H1 (cell line): ENCODE measurements around the gene ETV4. TPM values are rescaled to one million over a fixed set of nuclear protein-coding genes. Genes with fewer than 3 reads are reported as not detected.

Experiments used
- CTCF ChIA-PET: fragments of 300-600 bp; sonication (Branson Sonifier 250); formaldehyde crosslinking; loops from one replicate; lab custom pipeline; 2021; ENCODE audit not compliant: partially characterized antibody; lab: Charles Lee
- POLR2A ChIA-PET: fragments of 300-600 bp; sonication (Branson Sonifier 250); formaldehyde crosslinking; loops from one replicate; lab custom pipeline; 2021; ENCODE audit warnings: inconsistent platforms; ENCODE audit not compliant: partially characterized antibody; lab: Charles Lee
- DNase-seq, 2 experiments: peaks; one replicate each; pipeline versions ENCODE4 v3.0.0 to v3.0.0-alpha.2; 2010 to 2022; ENCODE audit warnings: low spot score in 2 of 2, low read depth in 1 of 2, mixed read lengths in 1 of 2
- FAIRE-seq: peaks from 2 replicates; lab custom pipeline; 2011; peaks lifted over from hg19 to GRCh38; lab: Jason Lieb, UNC
- H2AFZ ChIP-seq: 2 replicates; pipeline ENCODE4 v1.8.1; 2012; ENCODE audit warnings: low read length, inconsistent platforms
- H2AK5ac ChIP-seq: 2 replicates; pipeline ENCODE4 v1.6.1; 2013; ENCODE audit warnings: low read depth, low read length
- H2BK120ac ChIP-seq: replicated peaks from 2 replicates; pipeline ENCODE3; 2013; ENCODE audit warnings: low read depth, low read length, inconsistent platforms
- H2BK12ac ChIP-seq: 2 replicates; pipeline ENCODE4 v1.6.1; 2013; ENCODE audit warnings: low read depth, low read length
- H2BK15ac ChIP-seq: 2 replicates; pipeline ENCODE4 v1.6.1; 2013; ENCODE audit warnings: low read length
- H2BK20ac ChIP-seq: 2 replicates; pipeline ENCODE4 v1.6.1; 2013; ENCODE audit warnings: low read length
- H2BK5ac ChIP-seq: 2 replicates; pipeline ENCODE4 v1.6.1; 2013; ENCODE audit warnings: low read depth, low read length
- H3K14ac ChIP-seq: 2 replicates; pipeline ENCODE4 v1.6.1; 2013; ENCODE audit warnings: inconsistent platforms; ENCODE audit not compliant: insufficient read length
- H3K18ac ChIP-seq: 2 replicates; pipeline ENCODE4 v1.6.1; 2013; ENCODE audit warnings: low read length; ENCODE audit errors: extremely low read depth
- H3K23ac ChIP-seq: 2 replicates; pipeline ENCODE4 v1.6.1; 2013; ENCODE audit warnings: inconsistent platforms; ENCODE audit not compliant: insufficient read length
- H3K23me2 ChIP-seq: 2 replicates; pipeline ENCODE4 v1.6.1; 2013; ENCODE audit warnings: low read depth, low read length
- H3K27ac ChIP-seq: 2 replicates; pipeline ENCODE4 v1.6.1; 2011; ENCODE audit warnings: low read depth, low read length, inconsistent platforms
- H3K27me3 ChIP-seq, 4 experiments: replicated peaks in 1 of 4; 1 replicate in 1 of 4; 2 replicates in 3 of 4; pipeline versions ENCODE4 v1.6.1 to v1.8.1; 2011 to 2013; ENCODE audit warnings: low read length in 3 of 4, mild to moderate bottlenecking in 3 of 4, inconsistent platforms in 2 of 4, mixed read lengths in 2 of 4, moderate library complexity in 1 of 4; ENCODE audit not compliant: control insufficient read depth in 3 of 4, insufficient read depth in 3 of 4; ENCODE audit errors: extremely low read depth in 1 of 4
- H3K36me3 ChIP-seq, 4 experiments: 2 replicates each; pipeline versions ENCODE4 v1.6.1 to v1.8.1; 2011 to 2013; ENCODE audit warnings: mild to moderate bottlenecking in 4 of 4, low read length in 3 of 4, moderate library complexity in 2 of 4, control low read depth in 1 of 4, inconsistent platforms in 1 of 4; ENCODE audit not compliant: insufficient read depth in 4 of 4, control insufficient read depth in 2 of 4
- H3K4ac ChIP-seq: replicated peaks from 2 replicates; pipeline ENCODE3; 2013; ENCODE audit warnings: low read length, low read depth, mixed read lengths, inconsistent platforms; ENCODE audit not compliant: insufficient read length
- H3K4me1 ChIP-seq, 4 experiments: replicated peaks in 1 of 4; 1 replicate in 1 of 4; 2 replicates in 3 of 4; pipeline versions ENCODE4 v1.6.1 to v1.8.1; 2011 to 2013; ENCODE audit warnings: low read length in 3 of 4, inconsistent platforms in 2 of 4, mixed read lengths in 1 of 4; ENCODE audit not compliant: insufficient read depth in 4 of 4, control insufficient read depth in 3 of 4
- H3K4me2 ChIP-seq, 2 experiments: 2 replicates each; pipeline versions ENCODE4 v1.6.1 to v1.8.1; 2011 to 2013; ENCODE audit warnings: low read depth in 2 of 2, low read length in 2 of 2, control low read depth in 1 of 2, inconsistent platforms in 1 of 2, mild to moderate bottlenecking in 1 of 2; ENCODE audit not compliant: insufficient read depth in 1 of 2
- H3K4me3 ChIP-seq, 4 experiments: fragments of 200-600, 300-600 bp in 1 of 4; sonication (generic), shearing (Covaris generic), sonication (Bioruptor Twin) in 1 of 4; 2 replicates each; pipeline versions ENCODE4 v1.5.1 to v1.8.1; 2011 to 2016; ENCODE audit warnings: low read length in 4 of 4, low read depth in 3 of 4, control low read depth in 2 of 4, inconsistent platforms in 2 of 4, mild to moderate bottlenecking in 2 of 4, mixed read lengths in 1 of 4, moderate library complexity in 1 of 4; ENCODE audit not compliant: insufficient read depth in 2 of 4; ENCODE audit errors: extremely low read depth in 1 of 4
- H3K56ac ChIP-seq: replicated peaks from 2 replicates; pipeline ENCODE3; 2013; ENCODE audit warnings: low read depth, mild to moderate bottlenecking, mixed read lengths, low read length, inconsistent platforms; ENCODE audit not compliant: insufficient read length
- H3K79me1 ChIP-seq: 2 replicates; pipeline ENCODE4 v1.6.1; 2013; ENCODE audit warnings: low read depth, low read length, control low read depth
- H3K79me2 ChIP-seq, 2 experiments: 2 replicates each; pipeline versions ENCODE4 v1.6.1 to v1.8.1; 2012 to 2013; ENCODE audit warnings: low read length in 2 of 2, mild to moderate bottlenecking in 2 of 2, inconsistent platforms in 1 of 2; ENCODE audit not compliant: insufficient read depth in 2 of 2, control insufficient read depth in 1 of 2
- H3K9ac ChIP-seq, 4 experiments: replicated peaks in 1 of 4; 1 replicate in 1 of 4; 2 replicates in 3 of 4; pipeline versions ENCODE4 v1.6.1 to v1.8.1; 2011 to 2013; ENCODE audit warnings: low read depth in 3 of 4, low read length in 3 of 4, control low read depth in 2 of 4, mild to moderate bottlenecking in 2 of 4, moderate library complexity in 2 of 4, inconsistent platforms in 1 of 4; ENCODE audit errors: extremely low read depth in 1 of 4
- H3K9me3 ChIP-seq, 2 experiments: 2 replicates each; pipeline versions ENCODE4 v1.6.1 to v1.8.1; 2012 to 2013; ENCODE audit warnings: mild to moderate bottlenecking in 2 of 2, moderate library complexity in 2 of 2, control low read depth in 1 of 2, inconsistent platforms in 1 of 2, low read depth in 1 of 2, low read length in 1 of 2, mixed read lengths in 1 of 2; ENCODE audit not compliant: insufficient read depth in 2 of 2
- H4K20me1 ChIP-seq, 2 experiments: replicated peaks in 1 of 2; 2 replicates each; pipeline versions ENCODE3 to v1.8.1; 2011 to 2013; ENCODE audit warnings: inconsistent platforms in 2 of 2, low read length in 2 of 2, mild to moderate bottlenecking in 1 of 2; ENCODE audit not compliant: insufficient read depth in 2 of 2, control insufficient read depth in 1 of 2
- H4K5ac ChIP-seq: 2 replicates; pipeline ENCODE4 v1.6.1; 2013; ENCODE audit warnings: low read length, low read depth, mixed read lengths, inconsistent platforms; ENCODE audit not compliant: insufficient read length
- H4K8ac ChIP-seq: 2 replicates; pipeline ENCODE4 v1.8.0; 2013; ENCODE audit warnings: mild to moderate bottlenecking, moderate library complexity, low read length, inconsistent platforms; ENCODE audit not compliant: insufficient read depth; ENCODE audit errors: extremely low read depth
- H4K91ac ChIP-seq: replicated peaks from 2 replicates; pipeline ENCODE3; 2013; ENCODE audit warnings: low read length, mixed read lengths, inconsistent platforms; ENCODE audit not compliant: insufficient read length
- POLR2A ChIP-seq, 2 experiments: IDR thresholded peaks; 1 replicate in 1 of 2; 2 replicates in 1 of 2; pipeline ENCODE4 v1.6.1; 2011; ENCODE audit warnings: low read depth in 2 of 2, low read length in 2 of 2, mild to moderate bottlenecking in 2 of 2; ENCODE audit errors: control extremely low read depth in 1 of 2
- POU5F1 ChIP-seq: IDR thresholded peaks from 2 replicates; pipeline ENCODE4 v1.6.1; 2011; ENCODE audit warnings: low read depth, mild to moderate bottlenecking, low read length, moderate library complexity
- SIN3A ChIP-seq, 2 experiments: IDR thresholded peaks in 1 of 2; conservative IDR thresholded peaks in 1 of 2; 2 replicates each; pipeline ENCODE4 v1.6.1; 2011 to 2012; ENCODE audit warnings: low read length in 2 of 2, improper control_type of control experiment in 1 of 2, low read depth in 1 of 2, mild to moderate bottlenecking in 1 of 2
- SUZ12 ChIP-seq: fragments of 200-600 bp; sonication (generic); IDR thresholded peaks from 2 replicates; pipeline ENCODE4 v1.6.1; 2012; ENCODE audit warnings: mild to moderate bottlenecking, inconsistent platforms, low read length, moderate library complexity, mixed read lengths
- WGBS, 2 experiments: shearing (Covaris generic) in 1 of 2; methylation state at CpG; one replicate each; pipeline versions ENCODE4 v1.1.6 to v1.1.7; 2013 to 2015; ENCODE audit warnings: low lambda C conversion rate in 2 of 2, mixed read lengths in 2 of 2, inconsistent platforms in 1 of 2, low coverage in 1 of 2, missing lambda C conversion rate in 1 of 2; ENCODE audit not compliant: insufficient replicate concordance in 2 of 2, insufficient coverage in 1 of 2, insufficient read length in 1 of 2; ENCODE audit errors: extremely low coverage in 1 of 2, missing lambda C conversion rate in 1 of 2; 5-methylcytosine and 5-hydroxymethylcytosine counted together
- polyA plus RNA-seq, 7 experiments: library from polyadenylated mRNA; depleted of rRNA in 3 of 7; stranded (reverse) in 5 of 7; unstranded in 2 of 7; fragments of >200 nt in 5 of 7; fragments of 200-250 nt in 2 of 7; gene quantifications; 1 replicate in 5 of 7; 2 replicates in 1 of 7; 4 replicates in 1 of 7; pipeline versions ENCODE4 v1.2.1 to v1.2.3, GENCODE V29; 2011 to 2013; ENCODE audit warnings: missing spikeins in 2 of 7, mixed read lengths in 2 of 7
- total RNA-seq: library from RNA; stranded (reverse); fragmentation: NEBNext Ultra II Directional; extraction: Animal tissue kit (Norgen Biotek cat#: 25700); gene quantifications from 2 replicates; pipeline ENCODE4 v1.2.1, GENCODE V29; 2021

ETV4 gene
- total and polyA plus RNA-seq, 2 of the 8 experiments (the other 6 are each of a cell fraction or from before 2014, with no cell fraction given), result 75.2 to 143 TPM

GRCh38 chr17:43568506-43569082 is 22.5 kb upstream of the ETV4 start:
- H2AK5ac ChIP-seq, result 0 out of 2 replicates have a peak overlapping the region, but pooled peaks have one; percentile 53
- no peak overlapping the region for H4K8ac ChIP-seq
- no peak overlapping the region for H2BK120ac ChIP-seq
- no peaks in the 10 kb centered on the region; a peak in 1 of 7 replicates for H3K27me3 ChIP-seq
- H3K4me1 ChIP-seq, result peaks cover under 1 to 3% (median 3%) of the 10 kb centered on the region in 4 experiments; a peak in 4 of 7 replicates
- no peak overlapping the region for H3K4ac ChIP-seq
- H3K9me3 ChIP-seq, result no peaks in the 10 kb centered on the region
- ChIA-PET POLR2A (no interaction called here), CTCF (interaction anchor here (0.6 to 1.2 kb wide), 4 partner anchors 8 to 59 kb away, joined by 3 to 7 read pairs (median 4); no protein-coding TSS in a partner anchor)
- no peak overlapping the region for H2BK5ac ChIP-seq
- no peak for FAIRE-seq
- no peak for TF ChIP-seq POLR2A (IDR thresholded peaks at IDR 0.05; ENCODE audit: control extremely low read depth in 1 of 2, low read depth in 2 of 2, low read length in 2 of 2)
- no peak for TF ChIP-seq SIN3A (conservative IDR thresholded peaks at IDR 0.05 in 1 of 2, IDR thresholded peaks at IDR 0.05 in 1 of 2; ENCODE audit: low read depth in 1 of 2, low read length in 2 of 2)
- TF ChIP-seq SUZ12, result no peak
- no peak for TF ChIP-seq POU5F1
- no peak overlapping the region for H3K18ac ChIP-seq
- peaks cover 5% of the 10 kb centered on the region; the same call in 1 of the 2 replicates for H3K23me2 ChIP-seq
- H3K23ac ChIP-seq, result peak overlapping the region; percentile 93
- no peak overlapping the region for H4K5ac ChIP-seq
- no peak overlapping the region for H2BK12ac ChIP-seq
- H3K36me3 ChIP-seq, result no peaks in the 10 kb centered on the region
- H4K20me1 ChIP-seq, result peaks cover 0 to 2% of the 10 kb centered on the region in 2 experiments
- no peaks in the 10 kb centered on the region for H3K79me1 ChIP-seq
- WGBS, 2 experiments, result 96 to 100% methylated on average over 2 to 5 of the region's 5 CpGs
- no peak overlapping the region for H2BK15ac ChIP-seq
- H3K4me2 ChIP-seq, result no peak overlapping the region
- no peaks in the 10 kb centered on the region for H3K79me2 ChIP-seq
- H2AFZ ChIP-seq, result no peak overlapping the region
- H4K91ac ChIP-seq, result no peak overlapping the region
- no peak overlapping the region for H3K4me3 ChIP-seq
- no peak overlapping the region for H3K14ac ChIP-seq
- H3K27ac ChIP-seq, result no peak overlapping the region
- H3K9ac ChIP-seq, result no peak overlapping the region
- peak overlapping the region; percentile 78 for H3K56ac ChIP-seq
- no peak for DNase-seq
- H2BK20ac ChIP-seq, result no peak overlapping the region
